Spleen (tissue), 7 donors: ENCODE data around the gene CUEDC1.

Source experiments
- CTCF ChIP-seq, 11 experiments: fragments of 200-600 bp in 7 of 11; fragments of 450-650 bp in 4 of 11; sonication (generic) in 4 of 11; IDR thresholded peaks in 8 of 11; conservative IDR thresholded peaks in 3 of 11; 1 replicate in 7 of 11; 2 replicates in 4 of 11; pipeline versions ENCODE4 v1.4.0 to v1.8.0; 2016 to 2021; ENCODE audit warnings: antibody characterized with exemption in 11 of 11, inconsistent platforms in 4 of 11, mild to moderate bottlenecking in 1 of 11
- POLR2AphosphoS5 ChIP-seq, 3 donors: sonication (generic); formaldehyde crosslinking; IDR thresholded peaks; one replicate each; pipeline ENCODE4 v1.5.1; 2017; ENCODE audit warnings: antibody characterized with exemption in 3 of 3
- donor health status: DM: no; HTN: no; CAD: no; lungs with moderate emphysema.
- donor health status: DM: no; HTN: no; CAD: no.
- donor health status: DM: no; HTN: no; CAD: no.

GRCh38 chr17:57871863-57872262 lies 83.3 kb downstream of the CUEDC1 start:
- TF ChIP-seq CTCF (IDR thresholded peaks at IDR 0.05 in 8 of 11, conservative IDR thresholded peaks at IDR 0.05 in 3 of 11) (no peak), POLR2AphosphoS5 (IDR thresholded peaks at IDR 0.05) (no peak)
